ENCODE data around the gene SLAMF9. TPM values are rescaled to one million over a fixed set of nuclear protein-coding genes. Genes with fewer than 3 reads are reported as not detected.

SLAMF9 gene
- total RNA-seq = not detected in 2 replicates

GRCh38 chr1:159953536-159954515 is at the start of gene SLAMF9:
Gene SLAMF9, minus strand, starts transcription at chr1:159954237. Its CDS starts 100 bp downstream, at chr1:159954137.
- H3K4me3 ChIP-seq (ENCODE audit: low read depth, low read length) = no peak within 1 kb of the TSS
- TF ChIP-seq, protein P1, sequence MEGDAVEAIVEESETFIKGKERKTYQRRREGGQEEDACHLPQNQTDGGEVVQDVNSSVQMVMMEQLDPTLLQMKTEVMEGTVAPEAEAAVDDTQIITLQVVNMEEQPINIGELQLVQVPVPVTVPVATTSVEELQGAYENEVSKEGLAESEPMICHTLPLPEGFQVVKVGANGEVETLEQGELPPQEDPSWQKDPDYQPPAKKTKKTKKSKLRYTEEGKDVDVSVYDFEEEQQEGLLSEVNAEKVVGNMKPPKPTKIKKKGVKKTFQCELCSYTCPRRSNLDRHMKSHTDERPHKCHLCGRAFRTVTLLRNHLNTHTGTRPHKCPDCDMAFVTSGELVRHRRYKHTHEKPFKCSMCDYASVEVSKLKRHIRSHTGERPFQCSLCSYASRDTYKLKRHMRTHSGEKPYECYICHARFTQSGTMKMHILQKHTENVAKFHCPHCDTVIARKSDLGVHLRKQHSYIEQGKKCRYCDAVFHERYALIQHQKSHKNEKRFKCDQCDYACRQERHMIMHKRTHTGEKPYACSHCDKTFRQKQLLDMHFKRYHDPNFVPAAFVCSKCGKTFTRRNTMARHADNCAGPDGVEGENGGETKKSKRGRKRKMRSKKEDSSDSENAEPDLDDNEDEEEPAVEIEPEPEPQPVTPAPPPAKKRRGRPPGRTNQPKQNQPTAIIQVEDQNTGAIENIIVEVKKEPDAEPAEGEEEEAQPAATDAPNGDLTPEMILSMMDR (IDR thresholded peaks at IDR 0.05; ENCODE audit: insufficient read depth, low read length, poor library complexity, severe bottlenecking) = no peak
- H3K27me3 ChIP-seq (ENCODE audit: control insufficient read depth, insufficient read depth, low read length) = peaks cover 10% of the 10 kb centered on the region
- DNase-seq (ENCODE audit: low read depth) = no peak
- H3K36me3 ChIP-seq (ENCODE audit: control insufficient read depth, insufficient read depth, low read length) = no peaks in the 10 kb centered on the region

- H3K27me3 ChIP-seq (ENCODE audit: control insufficient read depth, insufficient read depth, low read length) = no peaks in the 10 kb centered on the region
- H3K36me3 ChIP-seq (ENCODE audit: control insufficient read depth, insufficient read depth, low read length) = no peaks in the 10 kb centered on the region
- DNase-seq (ENCODE audit: low read depth) = no peak
- H3K4me3 ChIP-seq (ENCODE audit: low read depth, low read length) = no peak overlapping the region
- TF ChIP-seq, protein P1 (IDR thresholded peaks at IDR 0.05; ENCODE audit: insufficient read depth, low read length, poor library complexity, severe bottlenecking) = no peak
Measured at GRCh38 chr1:160001440-160001839, 47.4 kb upstream of the SLAMF9 start.

DNA sequence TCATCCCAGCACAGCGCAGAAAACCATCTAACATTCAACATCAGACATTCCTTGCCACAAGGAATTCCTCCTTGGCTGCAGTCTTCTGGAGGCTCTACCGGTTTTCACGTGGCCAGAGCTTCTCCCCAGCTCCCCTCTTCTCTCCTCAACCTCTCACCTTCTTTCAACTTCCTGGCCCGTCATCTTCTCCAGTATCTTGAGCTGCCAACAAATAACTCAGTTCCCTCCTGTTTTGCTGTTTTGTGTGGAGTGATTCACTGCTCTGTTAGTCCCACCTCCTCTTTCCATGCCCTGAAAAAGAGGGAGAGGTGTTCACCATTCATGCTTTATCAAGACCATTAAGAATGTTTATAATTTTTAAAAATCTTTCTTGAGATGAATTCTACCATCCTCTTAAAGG is 45.2 kb upstream of the SLAMF9 start:
- TF ChIP-seq, protein P1 (IDR thresholded peaks at IDR 0.05; ENCODE audit: insufficient read depth, low read length, poor library complexity, severe bottlenecking) = no peak
- DNase-seq (ENCODE audit: low read depth) = no peak
- Histone ChIP-seq H3K4me3 (ENCODE audit: low read depth, low read length) (no peak overlapping the region), H3K27me3 (ENCODE audit: control insufficient read depth, insufficient read depth, low read length) (no peaks in the 10 kb centered on the region), H3K36me3 (ENCODE audit: control insufficient read depth, insufficient read depth, low read length) (no peaks in the 10 kb centered on the region)

DNA sequence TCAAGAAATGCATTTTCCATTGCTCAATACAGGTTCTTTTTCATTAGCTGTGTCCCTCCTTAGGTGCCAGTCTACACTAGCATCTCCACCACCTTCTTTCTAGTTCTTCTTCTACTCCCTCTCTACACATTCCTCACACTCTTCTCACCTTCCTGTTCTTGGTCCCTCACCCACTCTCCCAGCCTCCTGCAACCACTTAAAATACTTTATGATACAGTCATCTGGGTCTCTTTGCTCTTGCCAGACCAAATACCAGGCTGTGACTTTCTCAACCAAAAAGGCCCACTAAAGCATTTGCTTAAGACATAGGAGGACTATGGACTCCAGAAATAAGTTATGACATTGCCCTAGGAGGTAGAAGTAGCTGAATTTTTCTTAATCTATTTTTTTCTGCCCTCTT is 42.6 kb upstream of the SLAMF9 start:
- H3K36me3 ChIP-seq (ENCODE audit: control insufficient read depth, insufficient read depth, low read length) = no peaks in the 10 kb centered on the region
- TF ChIP-seq, protein P1 (IDR thresholded peaks at IDR 0.05; ENCODE audit: insufficient read depth, low read length, poor library complexity, severe bottlenecking) = no peak
- H3K4me3 ChIP-seq (ENCODE audit: low read depth, low read length) = no peak overlapping the region
- DNase-seq (ENCODE audit: low read depth) = no peak
- H3K27me3 ChIP-seq (ENCODE audit: control insufficient read depth, insufficient read depth, low read length) = no peaks in the 10 kb centered on the region

GRCh38 chr1:159994896-159995295 is 40.9 kb upstream of the SLAMF9 start:
- Histone ChIP-seq H3K4me3 (ENCODE audit: low read depth, low read length) (no peak overlapping the region), H3K27me3 (ENCODE audit: control insufficient read depth, insufficient read depth, low read length) (no peaks in the 10 kb centered on the region), H3K36me3 (ENCODE audit: control insufficient read depth, insufficient read depth, low read length) (no peaks in the 10 kb centered on the region)
- TF ChIP-seq, protein P1 (IDR thresholded peaks at IDR 0.05; ENCODE audit: insufficient read depth, low read length, poor library complexity, severe bottlenecking) = no peak
- no peak for DNase-seq (ENCODE audit: low read depth)
